ENCODE measurements around the gene KRT6B. TPM values are rescaled to one million over a fixed set of nuclear protein-coding genes. Genes with fewer than 3 reads are reported as not detected.

KRT6B gene
- total and polyA plus RNA-seq, 2 of the 8 experiments (the other 6 are each of a cell fraction or from before 2014, with no cell fraction given) = not detected

GRCh38 chr12:52400906-52401305 is 51.0 kb downstream of the KRT6B start:
- no peaks in the 10 kb centered on the region for H4K20me1 ChIP-seq (replicated peaks in 1 of 2; ENCODE audit: control insufficient read depth in 1 of 2, insufficient read depth in 2 of 2, low read length in 2 of 2)
- no peaks in the 10 kb centered on the region for H3K79me1 ChIP-seq (ENCODE audit: low read depth, low read length)
- no peak overlapping the region for H4K91ac ChIP-seq (replicated peaks; ENCODE audit: insufficient read length, low read length)
- CTCF ChIA-PET (ENCODE audit: partially characterized antibody) = interaction anchor here (0.8 to 11.3 kb wide), 17 partner anchors 10 to 477 kb away, joined by 3 to 112 read pairs (median 3); no protein-coding TSS in a partner anchor
- no peak overlapping the region for H3K14ac ChIP-seq (ENCODE audit: insufficient read length)
- no peaks in the 10 kb centered on the region for H3K36me3 ChIP-seq (ENCODE audit: control insufficient read depth in 2 of 4, insufficient read depth in 4 of 4, low read length in 3 of 4)
- H2BK15ac ChIP-seq (ENCODE audit: low read length) = no peak overlapping the region
- no peak overlapping the region for H3K4me2 ChIP-seq (ENCODE audit: insufficient read depth in 1 of 2, low read depth in 2 of 2, low read length in 2 of 2)
- H4K8ac ChIP-seq (ENCODE audit: extremely low read depth, insufficient read depth, low read length) = no peak overlapping the region
- no peak overlapping the region for H2BK12ac ChIP-seq (ENCODE audit: low read depth, low read length)
- 94% methylated on average over 9 of the region's 9 CpGs; no CpG with 5 or more reads in 1 of the 2 experiments for WGBS, 2 experiments (ENCODE audit: extremely low coverage in 1 of 2, insufficient coverage in 1 of 2, insufficient read length in 1 of 2, insufficient replicate concordance in 2 of 2, low coverage in 1 of 2, low lambda C conversion rate in 2 of 2, missing lambda C conversion rate in 1 of 2)
- no peak overlapping the region for H2AK5ac ChIP-seq (ENCODE audit: low read depth, low read length)
- H2BK120ac ChIP-seq (replicated peaks; ENCODE audit: low read depth, low read length) = no peak overlapping the region
- peaks cover 0 to 5% (median under 1%) of the 10 kb centered on the region in 4 experiments; a peak in 1 of 7 replicates for H3K4me1 ChIP-seq (replicated peaks in 1 of 4; ENCODE audit: control insufficient read depth in 3 of 4, insufficient read depth in 4 of 4, low read length in 3 of 4)
- TF ChIP-seq EP300 (IDR thresholded peaks at IDR 0.05; ENCODE audit: borderline replicate concordance in 1 of 2, low read depth in 2 of 2, low read length in 2 of 2) = no peak
- TF ChIP-seq, protein P1, sequence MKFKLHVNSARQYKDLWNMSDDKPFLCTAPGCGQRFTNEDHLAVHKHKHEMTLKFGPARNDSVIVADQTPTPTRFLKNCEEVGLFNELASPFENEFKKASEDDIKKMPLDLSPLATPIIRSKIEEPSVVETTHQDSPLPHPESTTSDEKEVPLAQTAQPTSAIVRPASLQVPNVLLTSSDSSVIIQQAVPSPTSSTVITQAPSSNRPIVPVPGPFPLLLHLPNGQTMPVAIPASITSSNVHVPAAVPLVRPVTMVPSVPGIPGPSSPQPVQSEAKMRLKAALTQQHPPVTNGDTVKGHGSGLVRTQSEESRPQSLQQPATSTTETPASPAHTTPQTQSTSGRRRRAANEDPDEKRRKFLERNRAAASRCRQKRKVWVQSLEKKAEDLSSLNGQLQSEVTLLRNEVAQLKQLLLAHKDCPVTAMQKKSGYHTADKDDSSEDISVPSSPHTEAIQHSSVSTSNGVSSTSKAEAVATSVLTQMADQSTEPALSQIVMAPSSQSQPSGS (IDR thresholded peaks at IDR 0.05; ENCODE audit: low read length) = no peak
- no peak for TF ChIP-seq SIX5 (IDR thresholded peaks at IDR 0.05; ENCODE audit: low read depth, low read length)
- no peak for TF ChIP-seq KDM5A (IDR thresholded peaks at IDR 0.05; ENCODE audit: low read length)
- no peak for TF ChIP-seq FOSL1 (IDR thresholded peaks at IDR 0.05; ENCODE audit: insufficient read depth, low read depth, low read length)
- TF ChIP-seq RAD21 (IDR thresholded peaks at IDR 0.05 in 1 of 2, conservative IDR thresholded peaks at IDR 0.05 in 1 of 2; ENCODE audit: low read depth in 2 of 2, low read length in 2 of 2) = no peak
- no peak for TF ChIP-seq SUZ12 (IDR thresholded peaks at IDR 0.05; ENCODE audit: low read length)
- TF ChIP-seq HDAC6 (IDR thresholded peaks at IDR 0.05; ENCODE audit: low read depth, low read length) = no peak
- no peak for TF ChIP-seq HDAC2 (IDR thresholded peaks at IDR 0.05; ENCODE audit: borderline replicate concordance in 1 of 2, low read depth in 2 of 2, low read length in 2 of 2)
- no peak for TF ChIP-seq POLR2A (IDR thresholded peaks at IDR 0.05; ENCODE audit: control extremely low read depth in 1 of 2, low read depth in 2 of 2, low read length in 2 of 2)
- no peak for TF ChIP-seq TEAD4 (IDR thresholded peaks at IDR 0.05; ENCODE audit: low read depth, low read length)
- no peak for TF ChIP-seq JUND (IDR thresholded peaks at IDR 0.05; ENCODE audit: low read length)
- no peak overlapping the region for H3K4me3 ChIP-seq (ENCODE audit: extremely low read depth in 1 of 4, insufficient read depth in 2 of 4, low read depth in 3 of 4, low read length in 4 of 4)
- no peak for FAIRE-seq
- H2BK20ac ChIP-seq (ENCODE audit: low read length) = no peak overlapping the region
- peaks cover 3% of the 10 kb centered on the region; the same call in 1 of the 2 replicates for H3K23me2 ChIP-seq (ENCODE audit: low read depth, low read length)
- no peak overlapping the region for H3K56ac ChIP-seq (replicated peaks; ENCODE audit: insufficient read length, low read depth, low read length)
- H2BK5ac ChIP-seq (ENCODE audit: low read depth, low read length) = no peak overlapping the region
- H3K27ac ChIP-seq (ENCODE audit: low read depth, low read length) = no peak overlapping the region
- H3K79me2 ChIP-seq (ENCODE audit: control insufficient read depth in 1 of 2, insufficient read depth in 2 of 2, low read length in 2 of 2) = no peaks in the 10 kb centered on the region
- no peak overlapping the region for H3K9ac ChIP-seq (replicated peaks in 1 of 4; ENCODE audit: extremely low read depth in 1 of 4, low read depth in 3 of 4, low read length in 3 of 4)
- H3K4ac ChIP-seq (replicated peaks; ENCODE audit: insufficient read length, low read depth, low read length) = no peak overlapping the region
- H2AFZ ChIP-seq (ENCODE audit: low read length) = no peak overlapping the region
- H3K27me3 ChIP-seq (replicated peaks in 1 of 4; ENCODE audit: control insufficient read depth in 3 of 4, extremely low read depth in 1 of 4, insufficient read depth in 3 of 4, low read length in 3 of 4) = no peaks in the 10 kb centered on the region; a peak in 1 of 7 replicates
- H3K23ac ChIP-seq (ENCODE audit: insufficient read length) = no peak overlapping the region
- DNase-seq (ENCODE audit: low read depth in 1 of 2, low spot score in 2 of 2) = no peak
- H3K9me3 ChIP-seq (ENCODE audit: insufficient read depth in 2 of 2, low read depth in 1 of 2, low read length in 1 of 2) = no peaks in the 10 kb centered on the region
- POLR2A ChIA-PET (ENCODE audit: partially characterized antibody) = interaction anchor here (0.8 kb wide), 1 partner anchor 168 kb away, joined by 4 read pairs; the partner anchor contains the start of gene KRT7
- no peak overlapping the region for H3K18ac ChIP-seq (ENCODE audit: extremely low read depth, low read length)
- no peak overlapping the region for H4K5ac ChIP-seq (ENCODE audit: insufficient read length, low read depth, low read length)
